SKM-1 treated with dmso at 0.1 percent for 144 hours (cell line): ENCODE data around the gene DUSP7.
"Not testable (repeated sequence)": the region's sequence is repeated elsewhere in the genome, so short reads cannot be mapped to it uniquely, and the experiment has no call there.

Experiments
- DNase-seq: peaks from one replicate; lab custom pipeline; 2025; ENCODE audit not compliant: unreplicated experiment; lab: John Stamatoyannopoulos, UW

Gene DUSP7

GRCh38 chr3:52050571-52050970, 5.8 kb downstream of the DUSP7 start:
- DNase-seq = no peak

- no peak for DNase-seq
Observed at GRCh38 chr3:52049503-52049902, 6.9 kb downstream of the DUSP7 start.

GRCh38 chr3:52047295-52047960, 8.9 kb downstream of the DUSP7 start:
- DNase-seq = no peak

- DNase-seq = no peak
Observed at GRCh38 chr3:52046902-52047239, 9.5 kb downstream of the DUSP7 start.

GRCh38 chr3:52046186-52046901, 10.0 kb downstream of the DUSP7 start:
- no peak for DNase-seq

GRCh38 chr3:52044869-52045619, 11.3 kb downstream of the DUSP7 start:
- DNase-seq = no peak

- no peak for DNase-seq
Observed at GRCh38 chr3:52043750-52044149, 12.6 kb downstream of the DUSP7 start.

GRCh38 chr3:52043039-52043438, 13.3 kb downstream of the DUSP7 start:
- not testable (repeated sequence) for DNase-seq

GRCh38 chr3:52041118-52041731, 15.1 kb downstream of the DUSP7 start:
- no peak for DNase-seq

- no peak for DNase-seq
Observed at GRCh38 chr3:52040600-52040999, 15.8 kb downstream of the DUSP7 start.

GRCh38 chr3:52039846-52040245, 16.5 kb downstream of the DUSP7 start:
- DNase-seq = no peak

GRCh38 chr3:52039426-52039825, 16.9 kb downstream of the DUSP7 start:
- no peak for DNase-seq

- no peak for DNase-seq
Observed at GRCh38 chr3:52038227-52038626, 18.1 kb downstream of the DUSP7 start.

GRCh38 chr3:52037291-52037690, 19.1 kb downstream of the DUSP7 start:
- DNase-seq = no peak

GRCh38 chr3:52036829-52037228, 19.5 kb downstream of the DUSP7 start:
- no peak for DNase-seq

- DNase-seq = no peak
Observed at GRCh38 chr3:52036222-52036694, 20.1 kb downstream of the DUSP7 start.

GRCh38 chr3:52034651-52035050, 21.7 kb downstream of the DUSP7 start:
- no peak for DNase-seq

GRCh38 chr3:52034212-52034611, 22.2 kb downstream of the DUSP7 start:
- no peak for DNase-seq

GRCh38 chr3:52033748-52034147, 22.6 kb downstream of the DUSP7 start:
- DNase-seq = not testable (repeated sequence)

GRCh38 chr3:52032702-52033408, 23.5 kb downstream of the DUSP7 start:
- no peak for DNase-seq

- no peak for DNase-seq
Observed at GRCh38 chr3:52031896-52032295, 24.5 kb downstream of the DUSP7 start.
